DOHH2 (cell line): Measurements from ENCODE around the gene AMH.

ENCODE experiments used
- H3F3A ChIP-seq: fragments of 200-600 bp; sonication (generic), shearing (Covaris generic); 2 replicates; pipeline ENCODE4 v1.6.0; 2016; ENCODE audit warnings: antibody characterized with exemption, mild to moderate bottlenecking; ENCODE audit not compliant: control insufficient read depth, insufficient read depth
- H3K27ac ChIP-seq: fragments of 200-600 bp; sonication (generic); 2 replicates; pipeline ENCODE4 v1.5.1; 2014; ENCODE audit warnings: low read depth, mild to moderate bottlenecking, low read length, moderate library complexity
- H3K27me3 ChIP-seq: fragments of 200-600 bp; sonication (generic); 2 replicates; pipeline ENCODE4 v1.6.1; 2014; ENCODE audit warnings: mild to moderate bottlenecking, low read length, mixed read lengths; ENCODE audit not compliant: control insufficient read depth
- H3K36me3 ChIP-seq: fragments of 200-600 bp; sonication (generic); 2 replicates; pipeline ENCODE4 v1.6.1; 2014; ENCODE audit warnings: mild to moderate bottlenecking, low read length, moderate library complexity, mixed read lengths; ENCODE audit not compliant: control insufficient read depth
- H3K4me1 ChIP-seq: fragments of 200-600 bp; sonication (generic); 2 replicates; pipeline ENCODE4 v1.6.1; 2014; ENCODE audit warnings: mild to moderate bottlenecking, low read length, mixed read lengths; ENCODE audit not compliant: control insufficient read depth
- H3K4me2 ChIP-seq: fragments of 200-600 bp; sonication (generic); 2 replicates; pipeline ENCODE4 v1.6.0; 2014; ENCODE audit warnings: mild to moderate bottlenecking, low read length, moderate library complexity
- H3K4me3 ChIP-seq: fragments of 200-600 bp; sonication (generic); 2 replicates; pipeline ENCODE4 v1.5.1; 2014; ENCODE audit warnings: mild to moderate bottlenecking, low read length, mixed read lengths
- H3K79me2 ChIP-seq: fragments of 200-600 bp; sonication (generic); 2 replicates; pipeline ENCODE4 v1.6.1; 2014; ENCODE audit warnings: mild to moderate bottlenecking, low read length, mixed read lengths; ENCODE audit not compliant: control insufficient read depth
- H3K9me2 ChIP-seq: fragments of 200-600 bp; sonication (generic); replicated peaks from 2 replicates; pipeline ENCODE4 v1.6.1; 2014; ENCODE audit warnings: mild to moderate bottlenecking, low read length, mixed read lengths; ENCODE audit not compliant: control insufficient read depth
- H3K9me3 ChIP-seq: fragments of 200-600 bp; sonication (generic); 2 replicates; pipeline ENCODE4 v1.6.1; 2014; ENCODE audit warnings: antibody characterized with exemption, low read length, mixed read lengths; ENCODE audit not compliant: control insufficient read depth, insufficient read depth
- H4K20me1 ChIP-seq: fragments of 200-600 bp; sonication (generic); 2 replicates; pipeline ENCODE4 v1.6.0; 2014; ENCODE audit warnings: low read depth, mild to moderate bottlenecking, antibody characterized with exemption, low read length, moderate library complexity; ENCODE audit not compliant: control insufficient read depth, insufficient read depth
- CTCF ChIP-seq: fragments of 200-600 bp; sonication (generic); IDR thresholded peaks from one replicate; pipeline ENCODE4 v1.5.1; 2014; ENCODE audit warnings: antibody characterized with exemption, mild to moderate bottlenecking, low read depth, low read length; ENCODE audit not compliant: poor library complexity, severe bottlenecking
- EZH2phosphoT487 ChIP-seq: fragments of 200-600 bp; sonication (generic); IDR thresholded peaks from 2 replicates; pipeline ENCODE4 v1.6.1; 2017; ENCODE audit warnings: borderline replicate concordance, mild to moderate bottlenecking, antibody characterized with exemption, low read length, moderate library complexity, mixed read lengths

Gene AMH

GRCh38 chr19:2233601-2234280 lies 15.4 kb upstream of the AMH start:
- no peak overlapping the region for H3K27ac ChIP-seq
- H3K36me3 ChIP-seq = peaks cover 89% of the 10 kb centered on the region
- no peaks in the 10 kb centered on the region for H3K9me3 ChIP-seq
- no peak for TF ChIP-seq CTCF
- TF ChIP-seq EZH2phosphoT487 = no peak
- H3K4me2 ChIP-seq = peak overlapping the region; percentile 88
- peak overlapping the region; percentile 97 for H3K4me3 ChIP-seq
- H3K4me1 ChIP-seq = peaks cover 48% of the 10 kb centered on the region
- peaks cover 14% of the 10 kb centered on the region for H4K20me1 ChIP-seq
- no peaks in the 10 kb centered on the region for H3K27me3 ChIP-seq
- H3K9me2 ChIP-seq = no peaks in the 10 kb centered on the region
- peaks cover 17% of the 10 kb centered on the region for H3F3A ChIP-seq
- H3K79me2 ChIP-seq = peaks cover 86% of the 10 kb centered on the region

- no peak for TF ChIP-seq EZH2phosphoT487
- no peak for TF ChIP-seq CTCF
- Histone ChIP-seq H3K9me2 (no peaks in the 10 kb centered on the region), H3K4me3 (peak overlapping the region; percentile 97), H3K9me3 (no peaks in the 10 kb centered on the region), H3K27ac (peak overlapping the region; percentile 77), H3K79me2 (peaks cover 89% of the 10 kb centered on the region), H3K4me2 (peak overlapping the region; percentile 88), H3K4me1 (peaks cover 52% of the 10 kb centered on the region), H3K27me3 (no peaks in the 10 kb centered on the region), H3F3A (peaks cover 13% of the 10 kb centered on the region), H3K36me3 (peaks cover 89% of the 10 kb centered on the region), H4K20me1 (peaks cover 24% of the 10 kb centered on the region)
Observed at GRCh38 chr19:2234996-2235380, 14.1 kb upstream of the AMH start.

- TF ChIP-seq CTCF = no peak
- no peak for TF ChIP-seq EZH2phosphoT487
- Histone ChIP-seq H3K9me3 (no peaks in the 10 kb centered on the region), H3K4me3 (peak overlapping the region; percentile 97), H3K79me2 (peaks cover 94% of the 10 kb centered on the region), H3K4me2 (peak overlapping the region; percentile 88), H3K27ac (peak overlapping the region; percentile 77), H4K20me1 (peaks cover 29% of the 10 kb centered on the region), H3F3A (peaks cover 10% of the 10 kb centered on the region), H3K27me3 (no peaks in the 10 kb centered on the region), H3K9me2 (no peaks in the 10 kb centered on the region), H3K36me3 (peaks cover 89% of the 10 kb centered on the region), H3K4me1 (peaks cover 58% of the 10 kb centered on the region)
Observed at GRCh38 chr19:2235381-2236063, 13.6 kb upstream of the AMH start.
